Anterior cingulate cortex (tissue), 58 donors: ENCODE measurements around the gene ROPN1B.
"Not testable (repeated sequence)": the region's sequence is repeated elsewhere in the genome, so short reads cannot be mapped to it uniquely, and the experiment has no call there.

ENCODE experiments used
- DNase-seq, 58 donors: peaks; one replicate each; lab custom pipeline; 2025; lab: John Stamatoyannopoulos, UW

Gene ROPN1B

DNA sequence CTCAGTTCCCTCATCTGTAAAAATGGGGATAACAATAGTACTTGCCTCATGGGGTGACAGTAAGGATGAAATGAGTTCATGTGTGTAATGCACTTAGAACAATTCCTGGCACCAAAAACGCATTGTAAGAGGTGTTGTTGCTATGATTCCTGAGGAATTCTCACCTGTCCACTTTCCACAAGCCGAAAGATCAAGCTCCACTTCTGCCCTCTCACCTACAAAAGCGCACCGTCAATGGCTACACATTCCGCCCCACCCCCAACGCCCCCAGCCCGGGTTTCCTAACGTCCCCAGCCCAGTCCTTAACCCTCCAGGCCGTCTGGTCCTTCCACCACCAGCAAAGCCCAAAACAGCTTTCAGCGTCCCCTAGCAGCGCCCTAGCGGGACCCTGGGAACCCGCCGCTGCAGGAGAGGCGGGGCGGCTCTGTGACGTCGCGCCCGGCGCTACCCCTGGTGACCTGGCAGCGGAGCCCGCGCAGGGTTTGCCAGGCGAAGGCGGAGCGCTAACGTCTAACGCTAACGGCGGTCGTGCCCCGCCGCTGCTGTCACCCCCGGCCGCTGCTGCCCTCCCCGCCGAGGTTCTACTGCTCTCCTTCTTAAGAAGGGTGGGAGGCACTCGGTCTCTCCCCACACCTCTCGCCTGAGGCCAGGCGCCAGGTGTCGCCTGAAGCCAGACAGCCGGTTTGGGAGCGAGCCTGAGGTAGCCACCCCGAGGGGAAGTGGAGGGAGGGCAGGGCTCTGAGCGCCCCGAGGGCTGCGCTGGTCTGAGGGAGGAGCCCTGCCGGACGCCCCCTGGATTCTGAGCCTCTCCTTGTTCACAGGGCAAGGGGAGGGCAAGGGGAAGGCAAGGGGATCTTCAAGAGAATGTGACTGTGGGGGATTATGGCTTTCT is at the start of gene ROPN1B:
Gene ROPN1B, plus strand, starts transcription at position 478 of the 892 bp plus-strand sequence. CDS start 2,877 bp downstream, outside the sequence.
- DNase-seq, result not testable (repeated sequence)

DNA sequence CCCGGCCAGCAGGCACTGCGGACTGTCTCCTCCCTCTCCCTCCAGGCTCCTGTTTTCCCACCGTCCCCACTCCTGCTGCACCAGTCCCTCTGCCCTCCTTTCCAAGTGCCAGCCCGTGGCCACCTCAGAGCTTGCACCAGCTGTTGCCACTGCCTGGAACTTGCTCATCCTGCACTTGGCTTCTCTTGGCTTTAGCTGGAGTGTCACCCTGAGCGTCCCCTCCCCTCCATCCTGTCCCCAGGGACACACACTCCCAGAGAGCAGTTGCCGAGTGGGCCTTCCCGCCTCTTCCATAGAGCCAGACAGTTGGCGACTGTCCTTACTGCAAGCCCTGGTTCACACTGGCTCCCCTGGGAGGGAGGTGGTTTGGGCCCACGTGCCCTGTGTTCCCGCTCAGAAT is 48.8 kb upstream of the ROPN1B start:
- DNase-seq, result not testable (repeated sequence)

DNA sequence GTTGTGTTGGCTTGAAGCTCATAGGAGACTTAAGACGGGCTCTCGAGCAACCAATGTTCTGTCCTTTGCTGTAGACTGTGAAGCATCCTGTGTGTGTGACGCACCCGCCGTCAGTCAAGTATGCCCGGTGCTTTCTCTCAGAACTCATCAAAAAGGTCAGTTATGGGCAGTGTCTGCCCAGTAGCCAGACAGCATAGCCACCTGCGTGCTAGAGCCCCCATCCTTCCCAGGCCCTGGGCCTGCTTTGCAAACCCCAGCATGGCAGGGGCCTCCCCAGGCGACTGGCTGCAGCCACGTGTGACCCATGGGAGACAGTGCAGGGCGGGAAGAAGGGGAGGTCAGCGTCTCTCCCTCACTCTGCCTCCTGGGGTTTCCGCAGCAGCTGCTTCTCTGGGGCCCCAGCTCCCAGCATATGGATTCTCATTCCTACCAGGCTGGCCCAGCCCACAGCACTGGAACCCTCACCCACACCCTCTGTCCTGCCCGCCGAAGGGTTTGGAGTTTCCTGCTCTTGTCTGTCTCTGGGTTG is 48.2 kb upstream of the ROPN1B start:
- DNase-seq, result not testable (repeated sequence)

DNA sequence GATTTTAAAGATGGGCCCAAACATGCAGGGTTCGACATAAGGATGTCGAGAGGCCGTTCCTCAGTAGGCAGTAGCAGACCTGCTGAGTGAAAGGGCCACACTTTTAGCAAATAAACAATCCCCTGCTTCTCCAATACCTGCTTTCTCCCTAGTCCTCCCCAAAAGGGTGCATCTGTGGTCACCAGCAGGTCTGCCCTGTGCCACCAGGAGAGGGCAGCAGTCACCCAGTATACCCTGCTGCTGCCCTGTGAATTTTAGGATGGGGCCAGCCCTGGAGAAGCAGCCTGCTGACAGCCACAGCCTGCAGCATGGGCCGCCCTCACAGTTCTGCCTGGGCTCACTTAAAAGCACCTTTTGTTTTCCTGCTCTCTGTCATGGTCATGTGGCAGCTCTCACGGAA is 47.3 kb upstream of the ROPN1B start:
- peak in 32 of 58 donors; percentile 3 to 48 (median 14) for DNase-seq

DNA sequence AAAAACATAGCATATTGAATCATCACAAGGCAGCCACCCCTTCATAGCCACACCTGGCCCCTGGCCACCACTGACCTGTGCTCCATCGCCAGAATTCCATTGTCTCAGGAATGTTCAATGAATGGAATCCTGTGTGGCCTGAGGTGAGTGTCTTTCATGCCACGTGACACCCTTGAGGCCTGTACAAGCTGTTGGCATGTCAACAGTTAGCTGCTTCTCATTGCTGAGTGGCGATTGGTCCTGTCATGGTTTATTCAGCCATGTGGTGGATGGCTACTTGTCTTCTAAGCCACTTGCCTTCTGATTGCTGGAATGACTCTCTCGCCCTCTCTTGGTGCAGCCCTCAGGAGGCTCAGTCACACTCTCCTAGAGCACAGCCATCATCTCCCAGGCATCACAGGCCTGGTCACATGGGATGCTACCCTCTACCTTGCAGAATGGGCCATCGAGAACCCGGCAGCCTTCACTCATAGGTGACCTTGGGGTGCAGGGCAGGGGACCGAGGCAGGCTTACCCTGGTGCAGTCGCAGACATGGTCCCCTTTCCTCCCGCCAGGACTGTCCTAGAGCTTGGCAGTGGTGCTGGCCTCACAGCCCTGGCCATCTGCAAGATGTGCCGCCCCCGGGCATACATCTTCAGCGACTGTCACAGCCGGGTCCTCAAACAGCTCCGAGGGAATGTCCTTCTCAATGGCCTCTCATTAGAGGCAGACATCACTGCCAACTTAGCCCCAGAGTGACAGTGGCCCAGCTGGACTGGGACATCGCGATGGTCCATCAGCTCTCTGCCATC is 45.5 kb upstream of the ROPN1B start:
- DNase-seq, result not testable (repeated sequence)

DNA sequence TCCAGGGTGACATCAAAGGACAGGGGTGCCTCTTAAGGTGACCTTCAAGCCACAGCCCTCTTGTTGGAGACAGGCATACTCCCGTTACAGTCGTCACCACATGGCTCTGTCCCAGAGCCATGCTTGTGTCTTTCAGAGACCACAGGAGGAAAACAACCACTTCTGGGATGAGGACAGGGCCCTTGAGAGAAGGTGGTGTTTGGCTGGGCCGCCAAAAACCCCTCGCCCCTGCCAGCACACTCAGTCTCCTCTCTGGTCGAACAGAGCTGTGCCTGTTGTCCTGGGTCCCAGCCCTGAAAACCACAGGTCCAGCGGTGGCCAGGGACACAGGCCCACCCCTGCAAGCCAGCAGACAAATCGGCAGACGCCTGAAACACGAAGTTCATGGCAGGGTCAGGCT is 44.7 kb upstream of the ROPN1B start:
- not testable (repeated sequence) for DNase-seq

DNA sequence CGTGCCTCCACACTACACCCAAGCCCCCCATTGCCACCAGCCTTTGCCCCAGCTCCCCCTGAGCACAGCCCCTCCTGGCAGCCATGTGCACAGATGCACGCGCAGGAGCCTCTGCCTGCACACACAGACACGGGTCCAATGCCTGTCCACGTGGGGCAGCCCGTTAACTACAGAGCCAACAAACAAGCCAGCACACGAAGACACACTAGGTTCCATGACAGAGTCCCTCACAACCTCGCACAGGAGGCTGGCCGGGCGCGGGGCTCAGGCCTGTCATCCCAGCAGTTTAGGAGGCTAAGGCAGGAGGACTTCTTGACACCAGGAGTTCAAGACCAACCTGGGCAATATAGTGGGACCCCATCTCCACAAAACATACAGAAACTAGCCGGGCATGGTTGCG is 43.3 kb upstream of the ROPN1B start:
- DNase-seq, result not testable (repeated sequence)

DNA sequence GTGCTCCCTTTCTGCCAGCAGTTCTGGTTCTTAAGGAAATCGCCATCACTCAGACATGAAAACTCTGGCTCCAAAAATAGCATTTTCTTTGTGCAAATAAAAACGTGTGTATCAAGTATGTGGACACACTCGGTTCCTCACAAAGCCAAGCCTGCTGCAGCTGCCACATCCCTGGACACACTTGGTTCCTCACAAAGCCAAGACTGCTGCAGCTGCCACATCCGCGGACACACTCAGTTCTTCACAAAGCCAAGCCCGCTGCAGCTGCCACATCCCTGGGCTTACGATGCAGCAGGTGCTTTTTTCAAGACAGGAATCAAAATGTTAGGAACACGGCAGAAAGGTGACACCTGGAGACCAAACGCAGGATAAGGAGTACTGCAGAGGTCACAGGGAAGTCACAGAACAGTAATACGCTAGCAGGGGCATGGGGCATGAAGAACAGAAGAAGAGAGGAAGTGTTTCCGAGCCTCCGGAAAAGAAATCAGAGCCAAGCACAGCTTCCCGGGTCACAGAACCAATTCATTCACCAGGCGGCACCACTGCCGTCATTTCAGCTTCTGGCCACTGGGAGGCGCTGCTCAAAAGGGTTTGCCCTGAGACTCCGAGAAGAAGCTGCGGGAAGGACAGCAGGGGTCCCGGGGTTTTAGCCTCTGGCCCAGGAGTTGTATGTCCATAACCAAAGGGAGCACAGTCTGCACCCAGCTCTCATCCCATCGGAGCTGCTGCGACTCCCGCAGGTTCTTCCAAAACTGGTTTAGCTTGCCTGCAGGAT is 40.0 kb upstream of the ROPN1B start:
- peak in 50 of 58 donors; percentile 3 to 79 (median 39) for DNase-seq

DNA sequence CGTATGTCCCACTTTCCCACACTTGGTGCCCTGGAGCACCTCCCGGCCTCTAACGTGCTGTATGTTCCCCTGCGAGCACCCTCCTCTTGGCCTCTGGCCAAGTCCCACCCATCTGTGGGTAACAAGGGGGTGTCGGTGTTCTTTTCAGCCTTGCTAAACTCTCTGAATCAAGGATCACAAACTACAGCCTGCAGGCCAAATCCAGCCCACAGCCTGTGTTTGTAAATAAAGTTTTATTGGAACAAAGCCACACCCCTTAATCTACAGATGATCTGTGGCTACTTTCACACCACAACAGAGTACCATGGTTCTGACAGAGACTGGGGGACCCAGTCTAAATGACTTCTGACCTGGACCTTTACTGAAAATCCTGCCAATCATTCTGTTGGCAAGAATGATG is 39.2 kb upstream of the ROPN1B start:
- DNase-seq, result peak in 1 of 58 donors; percentile 11

DNA sequence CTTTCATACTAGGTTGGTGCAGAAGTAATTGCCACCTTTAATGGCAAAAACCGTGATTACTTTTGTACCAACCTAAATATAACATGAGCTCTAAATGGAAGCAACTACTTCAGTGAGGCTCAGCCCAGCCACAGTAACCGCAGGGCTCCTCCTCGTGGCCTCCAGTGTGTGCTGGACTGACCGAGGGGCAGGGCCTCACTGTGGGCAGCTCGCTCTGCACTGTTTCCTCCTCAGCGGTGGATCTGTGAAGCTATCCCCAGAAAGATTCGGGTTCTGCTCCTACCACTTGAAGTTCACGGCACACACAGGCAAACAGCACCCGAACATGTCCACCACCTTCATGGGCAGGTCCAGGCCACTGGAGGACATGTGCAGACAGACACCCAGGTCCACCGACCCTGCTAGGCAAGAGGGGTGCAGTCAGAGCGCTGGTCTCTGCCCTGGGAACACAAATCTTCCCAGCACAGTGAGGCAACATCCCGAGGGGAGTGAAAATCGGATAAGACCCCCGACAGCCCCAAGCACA is 37.6 kb upstream of the ROPN1B start:
- not testable (repeated sequence) for DNase-seq

DNA sequence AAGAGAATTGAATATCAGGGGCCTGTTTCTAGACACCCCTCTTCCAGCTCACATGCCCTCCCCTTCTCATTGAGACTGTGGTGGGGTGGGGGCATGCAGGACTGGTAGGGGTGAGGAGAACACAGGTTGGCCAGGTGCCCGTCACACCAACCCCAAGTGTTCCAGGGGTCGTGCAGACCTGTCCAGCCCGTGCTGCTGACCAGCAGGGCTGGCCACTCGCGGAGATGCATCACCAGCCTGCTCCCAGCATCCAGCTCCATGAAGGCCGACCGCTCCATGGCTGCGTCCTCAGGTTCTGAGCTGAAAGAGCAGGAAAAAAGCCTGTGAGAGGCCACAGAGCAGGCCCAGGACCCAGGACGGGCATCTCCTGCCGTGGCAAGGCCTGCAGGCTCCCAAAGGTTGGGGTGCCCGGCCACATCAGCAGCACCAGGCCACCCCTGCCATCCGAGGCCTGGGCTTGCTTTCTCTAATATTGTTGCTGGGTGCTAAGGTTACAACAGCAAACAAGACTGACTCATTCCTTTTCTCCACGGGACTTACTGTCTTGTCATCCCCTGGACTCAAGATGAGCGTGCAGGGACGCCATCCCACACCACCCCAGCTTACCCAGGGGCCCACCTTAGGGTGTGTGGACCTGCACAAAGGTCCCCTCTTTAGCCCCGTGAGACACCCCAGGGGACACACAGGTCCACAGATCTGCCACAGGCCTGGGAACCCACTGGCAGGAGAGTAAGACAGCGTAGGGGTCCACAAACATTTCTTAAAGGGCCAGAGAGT is 35.4 kb upstream of the ROPN1B start:
- DNase-seq, result not testable (repeated sequence)

DNA sequence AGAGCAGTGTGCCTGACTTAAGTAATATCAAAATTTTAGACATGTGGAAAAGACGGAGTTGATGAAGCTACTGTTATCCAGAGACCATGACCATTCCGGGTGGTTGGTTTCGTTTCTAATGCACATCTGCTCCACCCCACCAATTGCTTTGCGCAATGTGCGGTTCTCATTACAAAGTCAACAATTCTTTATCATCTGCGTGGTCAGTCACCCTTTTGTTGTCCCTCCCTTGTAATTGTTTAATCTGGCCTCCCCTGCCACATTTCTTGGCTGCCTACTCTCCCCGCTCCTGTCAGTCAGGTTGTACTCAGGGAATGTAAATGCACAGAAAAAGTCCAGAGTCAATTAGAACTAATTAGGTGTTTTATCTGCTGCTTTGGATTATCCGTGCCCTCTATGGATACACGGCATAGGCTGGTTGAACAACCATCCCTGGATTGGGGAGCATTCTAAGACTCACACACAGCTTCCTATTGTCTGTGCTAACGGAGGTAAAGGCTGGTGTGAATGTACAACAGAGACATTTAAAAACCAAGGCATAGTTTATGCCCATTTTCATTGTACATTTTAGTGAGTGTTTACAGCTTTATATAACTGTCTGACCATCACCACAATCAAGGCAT is 33.6 kb upstream of the ROPN1B start:
- not testable (repeated sequence) for DNase-seq

DNA sequence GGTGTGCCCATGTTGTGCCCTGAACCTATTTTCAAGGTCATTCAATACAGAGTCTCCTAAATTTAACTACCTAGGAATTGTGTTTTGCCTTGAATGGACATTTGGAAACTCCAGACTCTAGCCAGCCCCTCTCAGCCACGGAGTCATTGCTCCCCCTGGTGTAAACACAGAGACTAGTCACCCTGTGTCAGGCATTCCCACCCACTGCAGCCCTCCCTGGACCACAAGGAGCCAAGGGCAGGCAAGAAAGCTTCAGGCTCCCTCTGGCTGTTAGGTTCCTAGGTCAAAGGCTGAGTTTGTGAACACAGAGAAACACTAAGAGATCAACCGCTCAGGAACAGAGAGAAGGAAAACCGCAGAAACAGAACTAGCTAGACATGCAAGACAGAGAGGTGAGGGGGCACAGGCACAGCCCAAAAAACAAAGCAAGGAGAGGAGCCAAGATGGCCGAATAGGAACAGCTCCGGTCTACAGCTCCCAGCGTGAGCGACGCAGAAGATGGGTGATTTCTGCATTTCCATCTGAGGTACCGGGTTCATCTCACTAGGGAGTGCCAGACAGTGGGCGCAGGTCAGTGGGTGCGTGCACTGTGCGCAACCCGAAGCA is 32.7 kb upstream of the ROPN1B start:
- not testable (repeated sequence) for DNase-seq

DNA sequence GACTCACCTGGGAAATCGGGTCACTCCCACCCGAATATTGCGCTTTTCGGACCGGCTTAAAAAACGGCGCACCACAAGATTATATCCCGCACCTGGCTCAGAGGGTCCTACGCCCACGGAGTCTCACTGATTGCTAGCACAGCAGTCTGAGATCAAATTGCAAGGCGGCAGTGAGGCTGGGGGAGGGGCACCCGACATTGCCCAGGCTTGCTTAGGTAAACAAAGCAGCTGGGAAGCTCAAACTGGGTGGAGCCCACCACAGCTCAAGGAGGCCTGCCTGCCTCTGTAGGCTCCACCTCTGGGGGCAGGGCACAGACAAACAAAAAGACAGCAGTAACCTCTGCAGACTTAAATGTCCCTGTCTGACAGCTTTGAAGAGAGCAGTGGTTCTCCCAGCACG is 32.1 kb upstream of the ROPN1B start:
- DNase-seq, result not testable (repeated sequence)

DNA sequence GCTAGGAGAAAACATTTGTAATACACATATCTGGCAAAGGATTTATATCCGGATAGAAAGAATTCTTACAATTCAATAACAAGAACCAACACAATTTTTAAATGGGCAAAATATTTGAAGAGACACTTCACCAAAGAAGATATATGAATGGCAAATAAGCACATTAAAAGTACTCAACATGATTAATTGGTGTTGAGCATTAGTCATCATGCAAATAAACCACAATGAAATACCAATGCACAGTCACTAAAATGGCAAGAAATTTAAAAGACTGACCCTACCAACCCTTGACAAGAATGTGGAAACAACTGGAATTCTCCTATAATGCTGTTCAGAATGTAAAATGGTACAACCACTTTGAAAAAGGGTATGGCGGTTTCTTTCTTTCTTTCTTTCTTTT is 21.2 kb upstream of the ROPN1B start:
- not testable (repeated sequence) for DNase-seq

DNA sequence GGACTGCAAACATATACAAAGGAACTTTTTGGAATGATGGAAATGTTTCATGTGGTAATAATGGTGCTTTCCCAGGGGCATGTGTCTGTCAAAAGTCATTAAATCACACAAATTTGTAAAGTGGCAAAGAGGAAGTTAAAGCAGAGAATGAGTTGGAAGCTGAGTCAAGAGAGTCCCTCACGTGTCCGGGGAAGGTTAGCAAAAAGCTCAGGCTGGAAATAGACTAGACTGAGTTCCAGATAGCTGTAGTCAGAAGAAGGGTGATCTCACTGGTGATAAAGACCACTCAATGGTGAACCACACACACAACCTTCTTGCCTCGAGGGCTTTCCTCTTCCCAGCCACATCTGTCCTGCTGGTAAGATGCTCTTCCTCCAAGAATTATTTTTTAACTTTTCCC is 20.1 kb upstream of the ROPN1B start:
- not testable (repeated sequence) for DNase-seq

DNA sequence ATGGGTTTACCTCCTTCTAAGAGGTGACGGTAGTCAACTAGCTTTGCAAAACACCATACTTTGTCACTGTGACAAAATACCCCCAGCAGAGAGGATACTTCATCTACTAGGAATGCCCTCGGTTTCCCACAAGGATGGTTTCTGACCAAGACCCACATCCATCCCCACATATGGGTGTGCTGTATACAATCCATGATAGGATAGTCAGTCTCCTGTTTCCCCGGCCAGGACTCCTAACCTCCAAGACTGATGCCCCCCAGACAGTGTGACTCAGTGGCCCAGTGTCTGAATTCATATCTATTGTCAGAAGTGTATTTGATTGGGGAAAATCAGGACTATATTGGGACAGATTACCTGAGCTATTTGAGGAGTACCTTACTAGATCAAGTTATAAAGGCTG is 17.8 kb upstream of the ROPN1B start:
- DNase-seq, result not testable (repeated sequence)

DNA sequence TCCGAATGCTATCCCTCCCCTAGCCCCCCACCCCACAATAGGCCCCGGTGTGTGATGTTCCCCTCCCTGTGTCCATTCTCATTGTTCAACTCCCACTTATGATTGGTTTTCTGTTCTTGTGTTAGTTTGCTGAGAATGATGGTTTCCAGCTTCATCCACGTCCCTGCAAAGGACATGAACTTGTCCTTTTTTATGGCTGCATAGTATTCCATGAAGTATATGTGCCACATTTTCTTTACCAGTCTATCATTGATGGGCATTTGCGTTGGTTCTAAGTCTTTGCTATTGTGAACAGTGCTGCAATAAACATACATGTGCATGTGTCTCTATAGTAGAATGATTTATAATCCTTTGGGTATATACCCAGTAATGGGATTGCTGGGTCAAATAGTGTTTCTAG is 12.0 kb upstream of the ROPN1B start:
- DNase-seq, result not testable (repeated sequence)
